ENCODE results near the gene ZNF766. TPM values are rescaled to one million over a fixed set of nuclear protein-coding genes. Genes with fewer than 3 reads are reported as not detected.

ZNF766 gene
- total RNA-seq, 1 experiment from 2014 or later: 19.6 TPM

DNA sequence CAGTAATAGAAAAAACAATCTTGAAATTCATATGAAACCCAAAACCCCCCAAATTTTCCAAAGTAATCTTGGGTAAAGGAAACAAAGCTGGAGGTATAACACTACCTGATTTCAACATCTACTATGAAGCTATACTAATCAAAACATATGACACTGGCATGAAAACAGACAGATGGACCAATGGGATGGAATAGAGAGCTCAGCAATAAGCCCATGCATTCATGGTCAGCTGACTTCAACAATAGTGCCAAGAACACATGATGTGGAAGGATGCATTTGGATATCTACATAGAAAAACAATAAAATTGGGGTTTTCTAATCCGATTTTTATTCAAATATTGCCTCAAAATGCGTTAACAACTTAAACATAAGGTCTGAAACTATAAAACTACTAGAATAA lies 32.2 kb upstream of the ZNF766 start:
- ChIA-PET POLR2A (ENCODE audit: low non-redundant PET) (no interaction called here), CTCF (no interaction called here)
- H3K36me3 ChIP-seq (ENCODE audit: insufficient read depth, low read length, poor library complexity, severe bottlenecking): no peaks in the 10 kb centered on the region
- TF ChIP-seq, protein P1, sequence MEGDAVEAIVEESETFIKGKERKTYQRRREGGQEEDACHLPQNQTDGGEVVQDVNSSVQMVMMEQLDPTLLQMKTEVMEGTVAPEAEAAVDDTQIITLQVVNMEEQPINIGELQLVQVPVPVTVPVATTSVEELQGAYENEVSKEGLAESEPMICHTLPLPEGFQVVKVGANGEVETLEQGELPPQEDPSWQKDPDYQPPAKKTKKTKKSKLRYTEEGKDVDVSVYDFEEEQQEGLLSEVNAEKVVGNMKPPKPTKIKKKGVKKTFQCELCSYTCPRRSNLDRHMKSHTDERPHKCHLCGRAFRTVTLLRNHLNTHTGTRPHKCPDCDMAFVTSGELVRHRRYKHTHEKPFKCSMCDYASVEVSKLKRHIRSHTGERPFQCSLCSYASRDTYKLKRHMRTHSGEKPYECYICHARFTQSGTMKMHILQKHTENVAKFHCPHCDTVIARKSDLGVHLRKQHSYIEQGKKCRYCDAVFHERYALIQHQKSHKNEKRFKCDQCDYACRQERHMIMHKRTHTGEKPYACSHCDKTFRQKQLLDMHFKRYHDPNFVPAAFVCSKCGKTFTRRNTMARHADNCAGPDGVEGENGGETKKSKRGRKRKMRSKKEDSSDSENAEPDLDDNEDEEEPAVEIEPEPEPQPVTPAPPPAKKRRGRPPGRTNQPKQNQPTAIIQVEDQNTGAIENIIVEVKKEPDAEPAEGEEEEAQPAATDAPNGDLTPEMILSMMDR (conservative IDR thresholded peaks at IDR 0.05; ENCODE audit: low read depth, low read length): no peak
- TF ChIP-seq EZH2 (IDR thresholded peaks at IDR 0.05; ENCODE audit: borderline replicate concordance, low read depth, low read length, poor library complexity, severe bottlenecking): no peak
- H3K27me3 ChIP-seq (replicated peaks; ENCODE audit: insufficient read depth, low read depth, low read length, poor library complexity): no peaks in the 10 kb centered on the region
- intact Hi-C loops (cut with micrococcal nuclease; ENCODE audit: unreplicated experiment): loop anchor here (1.0 kb wide), 1 partner anchor 98 kb away; the partner anchor contains the start of gene ZNF616
- no peaks in the 10 kb centered on the region for H3K9me3 ChIP-seq (ENCODE audit: low read depth, low read length, poor library complexity, severe bottlenecking)
- DNase-seq (ENCODE audit: low spot score): no peak
- H3K4me3 ChIP-seq (ENCODE audit: low read depth, low read length, poor library complexity, severe bottlenecking): no peak overlapping the region
- H3K4me1 ChIP-seq (ENCODE audit: insufficient read depth, low read length, poor library complexity, severe bottlenecking): no peaks in the 10 kb centered on the region
- BruUV-seq (replicated peaks): no TSS peak
- H3K27ac ChIP-seq (ENCODE audit: low read depth, low read length, poor library complexity, severe bottlenecking): no peak overlapping the region

DNA sequence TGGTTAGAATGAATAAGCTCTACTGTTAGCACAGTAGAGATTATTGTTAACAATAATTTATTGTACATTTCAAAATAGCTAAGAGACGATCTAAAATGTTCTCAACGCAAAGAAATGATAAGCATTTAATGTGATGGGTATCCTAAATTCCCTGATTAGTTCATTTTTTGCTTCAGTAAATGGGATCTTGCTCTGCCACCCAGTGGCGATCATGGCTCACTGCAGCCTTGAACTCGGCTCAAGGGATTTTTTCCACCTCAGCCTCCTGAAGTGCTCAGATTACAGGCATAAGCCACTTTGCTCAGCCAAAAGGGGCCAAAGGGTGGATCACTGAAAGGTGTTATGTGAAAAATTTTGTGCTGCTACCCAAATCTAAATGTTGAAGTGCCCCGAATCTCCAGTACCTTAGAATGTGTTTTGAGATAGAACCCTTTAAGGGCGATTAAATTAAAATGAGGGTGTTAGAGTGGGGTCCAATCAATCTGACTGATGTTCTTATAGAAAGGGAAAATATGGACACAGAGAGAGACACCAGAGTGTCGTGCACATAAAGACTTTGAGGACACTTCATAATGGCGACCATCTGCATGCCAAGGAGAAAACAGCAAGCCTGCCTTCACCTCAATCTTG lies 31.5 kb upstream of the ZNF766 start:
- TF ChIP-seq, protein P1 (conservative IDR thresholded peaks at IDR 0.05; ENCODE audit: low read depth, low read length): peak; percentile 89
- no peak for TF ChIP-seq EZH2 (IDR thresholded peaks at IDR 0.05; ENCODE audit: borderline replicate concordance, low read depth, low read length, poor library complexity, severe bottlenecking)
- ChIA-PET CTCF (no interaction called here), POLR2A (ENCODE audit: low non-redundant PET) (no interaction called here)
- H3K4me1 ChIP-seq (ENCODE audit: insufficient read depth, low read length, poor library complexity, severe bottlenecking): no peaks in the 10 kb centered on the region
- H3K4me3 ChIP-seq (ENCODE audit: low read depth, low read length, poor library complexity, severe bottlenecking): no peak overlapping the region
- H3K36me3 ChIP-seq (ENCODE audit: insufficient read depth, low read length, poor library complexity, severe bottlenecking): no peaks in the 10 kb centered on the region
- no peaks in the 10 kb centered on the region for H3K27me3 ChIP-seq (replicated peaks; ENCODE audit: insufficient read depth, low read depth, low read length, poor library complexity)
- no TSS peak for BruUV-seq (replicated peaks)
- DNase-seq (ENCODE audit: low spot score): peak; percentile 66
- intact Hi-C loops (cut with micrococcal nuclease; ENCODE audit: unreplicated experiment): loop anchor here (1.0 kb wide), 1 partner anchor 99 kb away; the partner anchor contains the start of gene ZNF616
- no peaks in the 10 kb centered on the region for H3K9me3 ChIP-seq (ENCODE audit: low read depth, low read length, poor library complexity, severe bottlenecking)
- no peak overlapping the region for H3K27ac ChIP-seq (ENCODE audit: low read depth, low read length, poor library complexity, severe bottlenecking)

DNA sequence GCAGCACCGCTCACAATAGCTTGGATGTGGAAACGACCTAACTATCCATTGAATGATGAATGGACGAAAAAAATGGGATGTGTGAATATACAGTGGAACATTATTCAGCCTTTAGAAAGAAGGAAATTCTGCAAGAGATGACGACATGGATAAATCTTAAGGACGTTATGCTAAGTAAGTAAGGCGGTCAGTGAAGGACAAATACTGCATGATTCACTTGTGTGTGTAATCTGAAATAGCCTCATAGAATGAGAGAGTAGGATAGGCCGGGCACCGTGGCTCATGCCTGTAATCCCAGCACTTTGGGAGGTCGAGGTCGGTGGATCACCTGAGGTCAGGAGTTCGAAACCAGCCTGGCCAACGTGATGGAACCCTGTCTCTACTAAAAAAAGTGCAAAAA lies 25.4 kb upstream of the ZNF766 start:
- ChIA-PET CTCF (no interaction called here), POLR2A (ENCODE audit: low non-redundant PET) (no interaction called here)
- H3K9me3 ChIP-seq (ENCODE audit: low read depth, low read length, poor library complexity, severe bottlenecking): no peaks in the 10 kb centered on the region
- intact Hi-C loops (cut with micrococcal nuclease; ENCODE audit: unreplicated experiment): no loop called here
- TF ChIP-seq EZH2 (IDR thresholded peaks at IDR 0.05; ENCODE audit: borderline replicate concordance, low read depth, low read length, poor library complexity, severe bottlenecking): no peak
- TF ChIP-seq, protein P1 (conservative IDR thresholded peaks at IDR 0.05; ENCODE audit: low read depth, low read length): no peak
- no peaks in the 10 kb centered on the region for H3K27me3 ChIP-seq (replicated peaks; ENCODE audit: insufficient read depth, low read depth, low read length, poor library complexity)
- H3K36me3 ChIP-seq (ENCODE audit: insufficient read depth, low read length, poor library complexity, severe bottlenecking): no peaks in the 10 kb centered on the region
- H3K4me1 ChIP-seq (ENCODE audit: insufficient read depth, low read length, poor library complexity, severe bottlenecking): no peaks in the 10 kb centered on the region
- H3K4me3 ChIP-seq (ENCODE audit: low read depth, low read length, poor library complexity, severe bottlenecking): no peak overlapping the region
- DNase-seq (ENCODE audit: low spot score): no peak
- BruUV-seq (replicated peaks): no TSS peak
- H3K27ac ChIP-seq (ENCODE audit: low read depth, low read length, poor library complexity, severe bottlenecking): no peak overlapping the region
